ENCODE results near the gene DZIP3.

- no peak for TF ChIP-seq CTCF (conservative IDR thresholded peaks at IDR 0.05 in 1 of 2, IDR thresholded peaks at IDR 0.05 in 1 of 2; ENCODE audit: low read depth in 1 of 2, low read length in 2 of 2)
- TF ChIP-seq EZH2 (IDR thresholded peaks at IDR 0.05; ENCODE audit: low read length, missing control alignments), result no peak
Observed at GRCh38 chr3:108677811-108678210, 88.3 kb downstream of the DZIP3 start.
